Ascending aorta (tissue), 2 donors: Measurements from ENCODE around the gene CHRNA3. TPM values are rescaled to one million over a fixed set of nuclear protein-coding genes. Genes with fewer than 3 reads are reported as not detected.
A peak's percentile ranks its signal among the peaks of the same experiment; 100 is the strongest.

Source experiments
- DNase-seq, 2 donors: peaks; one replicate each; pipeline ENCODE4 v3.0.0-alpha.2; 2019; ENCODE audit warnings: low spot score in 2 of 2
- H3K27ac ChIP-seq, 2 donors: fragments of 200-600 bp; sonication (generic); one replicate each; pipeline ENCODE4 v1.5.1; 2016 to 2017; ENCODE audit warnings: mild to moderate bottlenecking in 1 of 2
- H3K27me3 ChIP-seq: fragments of 200-600 bp; sonication (generic); one replicate; pipeline ENCODE4 v1.5.1; 2017
- H3K36me3 ChIP-seq, 2 donors: fragments of 200-600 bp; sonication (generic); one replicate each; pipeline ENCODE4 v1.5.1; 2016
- H3K4me1 ChIP-seq, 2 donors: fragments of 200-600 bp; sonication (generic); one replicate each; pipeline ENCODE4 v1.5.1; 2016 to 2017; ENCODE audit warnings: mild to moderate bottlenecking in 1 of 2
- H3K4me3 ChIP-seq, 2 donors: fragments of 200-600 bp; sonication (generic); one replicate each; pipeline ENCODE4 v1.5.1; 2016 to 2017; ENCODE audit warnings: mild to moderate bottlenecking in 1 of 2
- H3K9me3 ChIP-seq, 2 donors: fragments of 200-600 bp; sonication (generic); one replicate each; pipeline ENCODE4 v1.5.1; 2016
- intact Hi-C: fragments of 100-400 bp; cut with DNase I; formaldehyde crosslinking; loops from one replicate; pipeline ENCODE4 v1.15.1; 2023
- total RNA-seq: library from RNA; depleted of rRNA; stranded (reverse); fragments of >200 nt; gene quantifications from one replicate; pipeline ENCODE4 v1.1.0, GENCODE V29; 2016
- TF ChIP-seq, protein P1 (sequence below), 3 experiments: fragments of 200-600 bp in 2 of 3; fragments of 450-650 bp in 1 of 3; sonication (generic) in 2 of 3; IDR thresholded peaks; one replicate each; pipeline ENCODE4 v1.5.1; 2016 to 2019; ENCODE audit warnings: antibody characterized with exemption in 3 of 3, mild to moderate bottlenecking in 1 of 3, moderate library complexity in 1 of 3

Gene CHRNA3
- total RNA-seq, 1 donor from 2014 or later, result not detected

DNA sequence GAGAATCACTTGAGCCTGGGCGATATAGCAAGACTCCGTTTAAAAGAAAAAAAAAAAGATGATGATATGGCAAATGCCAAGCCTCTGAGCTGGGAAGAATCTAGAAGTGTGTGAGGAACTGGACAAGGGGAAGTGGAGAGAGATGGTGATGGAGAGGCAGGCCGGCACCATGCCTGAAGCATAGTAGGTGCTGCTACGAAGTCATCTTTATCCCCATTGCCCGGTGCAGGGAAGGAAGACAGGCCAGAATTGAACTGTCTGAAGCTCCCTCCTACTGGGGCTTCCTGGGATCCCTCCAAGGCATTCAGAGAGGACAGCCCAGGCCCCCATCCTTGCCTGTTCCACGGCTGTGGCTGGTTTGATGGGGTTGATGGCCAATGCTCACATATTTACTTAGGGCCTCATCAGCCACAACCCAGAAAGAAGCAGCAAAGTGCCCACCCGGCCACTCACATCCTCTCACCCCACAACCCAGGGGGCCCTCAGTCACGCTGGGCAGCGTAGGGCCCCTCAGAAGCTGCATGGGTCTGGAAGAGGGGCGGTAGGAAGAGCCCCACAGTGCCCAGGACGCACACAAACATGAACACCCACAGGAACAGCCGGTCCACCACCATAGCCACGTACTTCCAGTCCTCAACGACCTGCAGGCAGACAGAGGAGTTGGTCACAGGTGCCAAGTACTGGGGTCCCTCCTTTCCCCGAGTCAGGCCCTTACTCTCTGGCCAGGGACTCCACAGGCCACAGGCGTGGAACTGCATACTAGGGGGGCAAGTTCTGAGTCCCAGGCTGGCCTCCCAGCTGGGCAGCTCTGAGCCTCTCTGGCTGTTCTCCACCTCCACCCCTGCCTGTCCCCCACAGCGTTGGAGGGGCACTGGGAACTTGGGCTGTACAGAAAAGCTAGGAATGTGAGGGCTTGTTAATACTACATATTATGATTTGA is 4.1 kb upstream of the CHRNA3 start:
- no peak for DNase-seq
- Histone ChIP-seq H3K4me3 (no peak overlapping the region), H3K9me3 (no peaks in the 10 kb centered on the region), H3K27ac (no peak overlapping the region), H3K27me3 (peaks cover 3% of the 10 kb centered on the region), H3K36me3 (no peaks in the 10 kb centered on the region), H3K4me1 (peaks cover 0 to 6% of the 10 kb centered on the region in 2 donors)
- TF ChIP-seq, protein P1, sequence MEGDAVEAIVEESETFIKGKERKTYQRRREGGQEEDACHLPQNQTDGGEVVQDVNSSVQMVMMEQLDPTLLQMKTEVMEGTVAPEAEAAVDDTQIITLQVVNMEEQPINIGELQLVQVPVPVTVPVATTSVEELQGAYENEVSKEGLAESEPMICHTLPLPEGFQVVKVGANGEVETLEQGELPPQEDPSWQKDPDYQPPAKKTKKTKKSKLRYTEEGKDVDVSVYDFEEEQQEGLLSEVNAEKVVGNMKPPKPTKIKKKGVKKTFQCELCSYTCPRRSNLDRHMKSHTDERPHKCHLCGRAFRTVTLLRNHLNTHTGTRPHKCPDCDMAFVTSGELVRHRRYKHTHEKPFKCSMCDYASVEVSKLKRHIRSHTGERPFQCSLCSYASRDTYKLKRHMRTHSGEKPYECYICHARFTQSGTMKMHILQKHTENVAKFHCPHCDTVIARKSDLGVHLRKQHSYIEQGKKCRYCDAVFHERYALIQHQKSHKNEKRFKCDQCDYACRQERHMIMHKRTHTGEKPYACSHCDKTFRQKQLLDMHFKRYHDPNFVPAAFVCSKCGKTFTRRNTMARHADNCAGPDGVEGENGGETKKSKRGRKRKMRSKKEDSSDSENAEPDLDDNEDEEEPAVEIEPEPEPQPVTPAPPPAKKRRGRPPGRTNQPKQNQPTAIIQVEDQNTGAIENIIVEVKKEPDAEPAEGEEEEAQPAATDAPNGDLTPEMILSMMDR (IDR thresholded peaks at IDR 0.05), result no peak
- intact Hi-C loops, result no loop called here

GRCh38 chr15:78623786-78624497 is 3.1 kb upstream of the CHRNA3 start:
- DNase-seq, result no peak
- H3K27ac ChIP-seq, result no peak overlapping the region
- TF ChIP-seq, protein P1 (IDR thresholded peaks at IDR 0.05), result no peak
- no peaks in the 10 kb centered on the region for H3K9me3 ChIP-seq
- no peaks in the 10 kb centered on the region for H3K36me3 ChIP-seq
- intact Hi-C loops, result no loop called here
- H3K4me1 ChIP-seq, result peaks cover 0 to 7% of the 10 kb centered on the region in 2 donors
- peaks cover 12% of the 10 kb centered on the region for H3K27me3 ChIP-seq
- H3K4me3 ChIP-seq, result no peak overlapping the region

DNA sequence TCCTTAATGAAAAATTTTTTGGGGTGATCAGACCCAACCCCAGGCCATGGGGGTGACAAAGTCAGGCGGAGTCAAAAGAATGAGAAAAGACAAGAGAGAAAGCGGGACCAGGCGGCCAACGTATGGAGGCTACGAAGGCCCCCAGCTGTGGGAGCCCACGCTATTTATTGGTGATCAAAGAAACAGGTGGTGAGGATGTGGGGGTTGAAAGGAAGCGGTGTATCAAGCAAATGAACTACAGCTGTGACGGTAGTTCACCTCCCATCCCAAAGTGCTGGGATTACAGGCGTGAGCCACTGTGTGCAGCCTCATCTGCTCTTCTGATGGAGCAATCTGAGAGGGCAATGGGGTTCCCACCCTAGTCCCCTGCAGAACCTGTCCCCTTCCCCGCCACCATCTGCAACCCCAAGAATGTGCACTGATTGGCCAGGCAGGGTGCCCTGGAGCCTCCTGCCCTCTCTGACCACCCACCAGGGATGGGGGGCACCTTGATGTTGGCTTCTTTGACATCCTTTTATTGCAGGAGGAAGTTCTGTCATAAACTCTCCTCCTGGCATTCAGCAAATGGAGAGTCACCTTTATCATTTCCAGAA is 1.1 kb upstream of the CHRNA3 start:
- Histone ChIP-seq H3K27ac (no peak overlapping the region), H3K4me3 (no peak overlapping the region), H3K36me3 (no peaks in the 10 kb centered on the region), H3K4me1 (peaks cover 0 to 11% of the 10 kb centered on the region in 2 donors), H3K27me3 (peaks cover 13% of the 10 kb centered on the region), H3K9me3 (no peaks in the 10 kb centered on the region)
- TF ChIP-seq, protein P1 (IDR thresholded peaks at IDR 0.05), result no peak
- intact Hi-C loops, result no loop called here
- no peak for DNase-seq

- H3K4me3 ChIP-seq, result peak overlapping the region; percentile 51 to 53
- intact Hi-C loops, result no loop called here
- H3K27me3 ChIP-seq, result peaks cover 13% of the 10 kb centered on the region
- H3K4me1 ChIP-seq, result peaks cover 0 to 11% of the 10 kb centered on the region in 2 donors
- no peak overlapping the region for H3K27ac ChIP-seq
- H3K9me3 ChIP-seq, result no peaks in the 10 kb centered on the region
- TF ChIP-seq, protein P1 (IDR thresholded peaks at IDR 0.05), result peak in 1 of 3 experiments; percentile 5
- H3K36me3 ChIP-seq, result no peaks in the 10 kb centered on the region
- DNase-seq, result peak in 1 of 2 donors; percentile 46
Measured at GRCh38 chr15:78620021-78620526, 722 bp downstream of the CHRNA3 start.
